OCI-LY7 (cell line): ENCODE data around the gene RIPOR1. TPM values are rescaled to one million over a fixed set of nuclear protein-coding genes. Genes with fewer than 3 reads are reported as not detected.
"Not testable (repeated sequence)": the region's sequence is repeated elsewhere in the genome, so short reads cannot be mapped to it uniquely, and the experiment has no call there.

ENCODE experiments used
- BruUV-seq: library from RNA; stranded (reverse); fragments of 400-500 nt; replicated peaks from 2 replicates; lab custom pipeline; 2021; lab: Mats Ljungman, UMichigan
- CTCF ChIA-PET: fragments of 300-600 bp; sonication (Branson Sonifier 250); formaldehyde crosslinking; loops from one replicate; lab custom pipeline; 2022; ENCODE audit warnings: antibody characterized with exemption; ENCODE audit not compliant: unreplicated experiment; lab: Charles Lee
- POLR2A ChIA-PET: fragments of 300-600 bp; sonication (Branson Sonifier 250); formaldehyde crosslinking; loops from one replicate; lab custom pipeline; 2022; ENCODE audit warnings: antibody characterized with exemption; lab: Charles Lee
- DNase-seq: peaks from one replicate; pipeline ENCODE4 v3.0.0-alpha.2; 2015; ENCODE audit warnings: low spot score
- H2AFZ ChIP-seq: fragments of 200-600 bp; sonication (generic), shearing (Covaris generic); 2 replicates; pipeline ENCODE4 v1.6.1; 2014; ENCODE audit warnings: mild to moderate bottlenecking, antibody characterized with exemption, low read length, moderate library complexity
- H3K27ac ChIP-seq: fragments of 200-600 bp; sonication (generic); 2 replicates; pipeline ENCODE4 v1.5.1; 2014; ENCODE audit warnings: mixed run types, low read depth, mild to moderate bottlenecking, moderate library complexity, low read length, inconsistent platforms; ENCODE audit not compliant: poor library complexity, severe bottlenecking
- H3K36me3 ChIP-seq: fragments of 200-600 bp; sonication (generic); 2 replicates; pipeline ENCODE4 v1.6.1; 2014; ENCODE audit warnings: mild to moderate bottlenecking, antibody characterized with exemption, low read length, moderate library complexity, mixed read lengths; ENCODE audit not compliant: insufficient read depth
- H3K4me1 ChIP-seq: fragments of 200-600 bp; sonication (generic); 2 replicates; pipeline ENCODE4 v1.5.1; 2014; ENCODE audit warnings: mild to moderate bottlenecking, low read length; ENCODE audit not compliant: insufficient read depth, poor library complexity, severe bottlenecking
- H3K4me2 ChIP-seq: fragments of 200-600 bp; sonication (generic); 2 replicates; pipeline ENCODE4 v1.6.1; 2014; ENCODE audit warnings: mild to moderate bottlenecking, low read length
- H3K4me3 ChIP-seq: fragments of 200-600 bp; sonication (generic); 2 replicates; pipeline ENCODE4 v1.5.1; 2014; ENCODE audit warnings: mild to moderate bottlenecking, low read depth, low read length; ENCODE audit not compliant: poor library complexity, severe bottlenecking
- H3K79me2 ChIP-seq: fragments of 200-600 bp; sonication (generic); 2 replicates; pipeline ENCODE4 v1.6.1; 2016; ENCODE audit warnings: low read depth, mild to moderate bottlenecking, low read length, moderate library complexity, mixed read lengths; ENCODE audit not compliant: insufficient read depth
- H3K9me2 ChIP-seq: fragments of 200-600 bp; sonication (generic); 2 replicates; pipeline ENCODE4 v1.6.1; 2016; ENCODE audit warnings: mild to moderate bottlenecking, low read length, mixed read lengths; ENCODE audit not compliant: insufficient read depth
- H3K9me3 ChIP-seq: fragments of 200-600 bp; sonication (generic); 2 replicates; pipeline ENCODE4 v1.6.1; 2014; ENCODE audit warnings: mild to moderate bottlenecking, mixed run types, low read length, mixed read lengths
- H4K20me1 ChIP-seq: fragments of 200-600 bp; sonication (generic); 2 replicates; pipeline ENCODE4 v1.6.1; 2014; ENCODE audit warnings: mild to moderate bottlenecking, antibody characterized with exemption, low read length, moderate library complexity, mixed read lengths; ENCODE audit not compliant: insufficient read depth
- CTCF ChIP-seq: fragments of 200-600 bp; sonication (generic); conservative IDR thresholded peaks from 2 replicates; pipeline ENCODE4 v1.5.1; 2014; ENCODE audit warnings: mild to moderate bottlenecking, antibody characterized with exemption, low read length, moderate library complexity, mixed read lengths
- EZH2phosphoT487 ChIP-seq: fragments of 200-600 bp; sonication (generic); IDR thresholded peaks from 2 replicates; pipeline ENCODE4 v1.6.1; 2018; ENCODE audit warnings: low read depth, borderline replicate concordance, mild to moderate bottlenecking, mixed run types, antibody characterized with exemption, low read length, moderate library complexity, mixed read lengths
- intact Hi-C: fragments of 100-400 bp; cut with micrococcal nuclease; formaldehyde crosslinking; loops from one replicate; pipeline ENCODE4 v1.10.0; 2022; ENCODE audit not compliant: unreplicated experiment
- total RNA-seq, 2 experiments: library from RNA; depleted of rRNA in 1 of 2; stranded (reverse); fragments of >200 nt in 1 of 2; shearing (Covaris generic) in 1 of 2; gene quantifications; 2 replicates each; pipeline ENCODE4 v1.2.3, GENCODE V29; 2014 to 2022

The RIPOR1 gene
- total RNA-seq, 2 experiments from 2014 or later: 9.7 to 40.2 TPM

- peaks cover 73% of the 10 kb centered on the region for H3K4me1 ChIP-seq
- BruUV-seq: no TSS peak
- POLR2A ChIA-PET: no interaction called here
These were observed 41.8 kb upstream of the RIPOR1 start for GRCh38 chr16:67486805-67487204.

GRCh38 chr16:67487561-67487960, 41.1 kb upstream of the RIPOR1 start:
- Histone ChIP-seq H3K4me1 (peaks cover 73% of the 10 kb centered on the region), H3K36me3 (peaks cover 25% of the 10 kb centered on the region), H3K9me3 (peaks cover 10% of the 10 kb centered on the region; the same call in 1 of the 2 replicates), H3K27ac (peak overlapping the region; percentile 91), H3K4me2 (0 out of 2 replicates have a peak overlapping the region, but pooled peaks have one; percentile 2)
- intact Hi-C loops, H3K9me2 ChIP-seq, H3K79me2 ChIP-seq, BruUV-seq, H3K4me3 ChIP-seq, DNase-seq, POLR2A ChIA-PET, H4K20me1 ChIP-seq, H2AFZ ChIP-seq: not testable (repeated sequence)
- CTCF ChIA-PET: interaction anchor here (0.6 kb wide), 1 partner anchor 38 kb away, joined by 3 read pairs; no protein-coding TSS in a partner anchor

More at GRCh38 chr16:67486805-67487204, 41.8 kb upstream of the RIPOR1 start:
- intact Hi-C loops: no loop called here
- Histone ChIP-seq H2AFZ (no peak overlapping the region), H3K79me2 (peaks cover 15% of the 10 kb centered on the region; the same call in 1 of the 2 replicates), H3K9me3 (peaks cover 10% of the 10 kb centered on the region; the same call in 1 of the 2 replicates), H3K4me2 (no peak overlapping the region), H3K36me3 (peaks cover 25% of the 10 kb centered on the region), H3K9me2 (no peaks in the 10 kb centered on the region), H3K4me3 (no peak overlapping the region), H3K27ac (no peak overlapping the region), H4K20me1 (no peaks in the 10 kb centered on the region; the same call in 1 of the 2 replicates)
- no peak for DNase-seq
- CTCF ChIA-PET: no interaction called here
- TF ChIP-seq EZH2phosphoT487 (no peak), CTCF (no peak)

- Histone ChIP-seq H3K9me3 (peaks cover 10% of the 10 kb centered on the region; the same call in 1 of the 2 replicates), H3K4me3 (peak overlapping the region; percentile 46), H4K20me1 (no peaks in the 10 kb centered on the region; the same call in 1 of the 2 replicates), H3K36me3 (peaks cover 21% of the 10 kb centered on the region), H3K4me2 (peak overlapping the region; percentile 72), H3K27ac (peak overlapping the region; percentile 91), H3K4me1 (peaks cover 70% of the 10 kb centered on the region), H2AFZ (no peak overlapping the region), H3K9me2 (no peaks in the 10 kb centered on the region), H3K79me2 (peaks cover 3% of the 10 kb centered on the region; the same call in 1 of the 2 replicates)
- peak; percentile 25 for DNase-seq
- no TSS peak for BruUV-seq
- TF ChIP-seq CTCF (no peak), EZH2phosphoT487 (no peak)
- ChIA-PET POLR2A (interaction anchor here (0.6 to 2.4 kb wide), 10 partner anchors 8 to 317 kb away, joined by 3 to 23 read pairs (median 6); partner anchors contain the start of genes ATP6V0D1 and CARMIL2), CTCF (interaction anchor here (0.5 to 2.6 kb wide), 7 partner anchors 8 to 178 kb away, joined by 4 to 14 read pairs (median 4); partner anchors contain the start of genes ATP6V0D1 and CARMIL2)
- intact Hi-C loops: loop anchor here (1.0 to 2.0 kb wide), 2 partner anchors 8 to 171 kb away; partner anchors contain the start of genes ACD, ATP6V0D1 and PARD6A
These were observed 39.1 kb upstream of the RIPOR1 start for GRCh38 chr16:67489401-67490083.
